Kidney capillary endothelial cell (primary cell): ENCODE results near the gene TAF11.
"Not testable (repeated sequence)": the region's sequence is repeated elsewhere in the genome, so short reads cannot be mapped to it uniquely, and the experiment has no call there.

Experiments
- DNase-seq: peaks from one replicate; pipeline ENCODE4 v3.0.0-alpha.2; 2018; ENCODE audit warnings: low spot score

TAF11 gene

GRCh38 chr6:34865107-34865506 is 22.7 kb downstream of the TAF11 start:
- peak; percentile 36 for DNase-seq

GRCh38 chr6:34864007-34864406 is 23.8 kb downstream of the TAF11 start:
- no peak for DNase-seq

GRCh38 chr6:34860776-34861175 is 27.1 kb downstream of the TAF11 start:
- no peak for DNase-seq

- DNase-seq = no peak
Measured at GRCh38 chr6:34859951-34860350, 27.9 kb downstream of the TAF11 start.

- DNase-seq = no peak
Measured at GRCh38 chr6:34858681-34859080, 29.2 kb downstream of the TAF11 start.

DNA sequence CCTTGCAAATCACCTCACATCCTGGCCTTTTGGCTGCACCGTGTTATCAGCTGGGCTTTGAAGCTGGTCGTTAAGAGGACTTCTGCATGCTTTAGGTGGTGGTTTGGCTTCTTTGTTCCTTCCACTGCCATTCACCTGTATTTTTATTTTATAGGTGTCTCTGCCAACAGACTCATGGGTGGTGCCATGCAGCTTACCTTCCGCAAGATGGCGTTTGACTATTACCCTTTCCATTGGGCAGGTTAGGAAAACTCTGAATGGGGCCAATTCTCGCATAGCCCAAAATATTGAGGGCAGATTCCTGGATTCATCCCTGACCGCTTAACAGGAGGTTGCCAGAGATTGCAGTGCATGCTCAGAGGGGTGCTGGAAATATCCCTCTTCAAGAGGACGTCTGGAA is 32.4 kb downstream of the TAF11 start:
- no peak for DNase-seq

- no peak for DNase-seq
Measured at GRCh38 chr6:34852406-34853085, 35.3 kb downstream of the TAF11 start.

- no peak for DNase-seq
Measured at GRCh38 chr6:34851361-34851760, 36.5 kb downstream of the TAF11 start.

- not testable (repeated sequence) for DNase-seq
Measured at GRCh38 chr6:34849066-34849465, 38.8 kb downstream of the TAF11 start.

GRCh38 chr6:34839666-34840352 is 48.0 kb downstream of the TAF11 start:
- no peak for DNase-seq

GRCh38 chr6:34837528-34837927 is 50.3 kb downstream of the TAF11 start:
- DNase-seq = no peak

GRCh38 chr6:34836451-34836850 is 51.4 kb downstream of the TAF11 start:
- DNase-seq = no peak

- no peak for DNase-seq
Measured at GRCh38 chr6:34836008-34836407, 51.8 kb downstream of the TAF11 start.

GRCh38 chr6:34834789-34835518 is 52.9 kb downstream of the TAF11 start:
- DNase-seq = no peak

DNA sequence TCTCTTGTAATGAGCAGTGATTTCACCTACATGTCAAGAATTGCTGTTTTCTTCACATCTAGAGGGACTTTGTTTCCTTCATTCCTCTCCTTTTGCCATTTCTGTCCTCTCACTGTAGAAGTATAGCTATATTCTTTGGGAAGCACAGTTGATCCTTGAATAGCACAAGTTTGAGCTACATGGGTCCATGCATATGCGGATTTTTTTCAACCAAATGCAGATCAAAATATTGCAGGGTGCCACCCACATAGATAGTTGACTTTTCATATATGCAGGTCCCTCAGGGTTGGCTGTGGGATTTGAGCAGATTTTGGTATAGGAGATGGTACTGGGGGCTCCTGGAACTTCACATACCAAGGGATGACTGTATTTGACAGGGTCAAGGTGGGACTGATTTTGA is 54.9 kb downstream of the TAF11 start:
- no peak for DNase-seq

DNA sequence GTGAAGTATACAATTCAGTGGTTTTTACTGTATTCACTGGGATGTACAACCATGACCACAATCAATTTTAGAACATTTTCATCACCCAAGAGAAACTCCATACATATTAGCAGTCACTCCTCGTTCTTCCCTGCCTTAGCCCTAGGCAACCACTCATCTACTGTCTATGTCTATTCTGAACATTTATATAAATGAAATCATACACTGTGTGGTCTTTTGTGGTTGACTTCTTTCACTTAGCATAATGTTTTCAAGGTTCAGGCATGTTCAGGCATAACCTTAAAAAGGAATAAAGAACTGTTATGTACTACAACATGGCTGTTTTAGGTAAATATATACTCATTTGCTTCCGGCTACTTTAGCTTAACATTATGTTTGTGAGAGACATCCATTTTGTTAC is 58.7 kb downstream of the TAF11 start:
- no peak for DNase-seq
